Activated T-cell treated with anti-CD3 and anti-CD28 coated beads, Interleukin-2, amount 50 U/mL, for 48 hours (primary cell): ENCODE results near the gene ZNF737.
"Not testable (repeated sequence)": the region's sequence is repeated elsewhere in the genome, so short reads cannot be mapped to it uniquely, and the experiment has no call there.

ENCODE experiments used
- DNase-seq, 2 experiments: peaks; one replicate each; pipeline ENCODE4 v3.0.0-alpha.2; 2020

ZNF737 gene

DNA sequence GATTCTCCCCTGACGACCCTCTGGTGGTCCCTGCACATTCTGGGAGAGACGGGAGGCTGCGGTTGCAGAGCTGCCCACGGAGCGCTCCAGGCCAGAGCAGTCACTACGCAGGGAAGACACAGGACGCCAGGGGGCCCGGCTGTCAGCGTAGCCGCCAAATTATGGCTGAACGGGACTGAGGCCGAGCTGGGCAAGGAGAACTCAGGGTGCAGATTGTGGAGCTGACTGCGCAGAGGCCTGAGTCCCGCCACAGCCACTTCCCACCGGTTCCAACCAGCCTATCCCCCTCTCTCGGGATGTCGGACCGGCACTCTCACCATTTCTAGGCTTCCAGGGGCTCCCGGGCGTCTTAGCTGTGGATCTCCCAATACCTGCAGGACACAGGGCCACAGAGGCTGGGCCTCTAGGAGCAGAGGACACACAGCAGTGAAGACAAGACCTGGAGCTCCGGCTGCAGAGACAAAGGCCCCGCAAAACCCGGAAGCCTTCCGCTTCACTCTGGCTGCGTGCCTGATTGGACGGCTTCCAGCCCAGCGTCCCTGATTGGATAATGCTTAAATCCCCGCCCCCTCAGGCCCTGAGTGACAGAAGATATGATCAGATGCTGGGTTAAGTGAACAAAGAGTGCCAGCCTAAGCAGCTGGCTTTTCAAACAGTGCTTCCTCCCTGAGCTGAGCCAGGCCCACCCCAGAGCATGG lies at the start of gene ZNF737:
Gene ZNF737 (minus strand): TSS at position 461 of the 698 bp plus-strand sequence. CDS start 141 bp downstream, at position 320.
- DNase-seq: peak; percentile 93

- DNase-seq: not testable (repeated sequence)
Observed at GRCh38 chr19:20614971-20615370, 49.4 kb upstream of the ZNF737 start.

GRCh38 chr19:20612711-20613316 lies 47.2 kb upstream of the ZNF737 start:
- no peak for DNase-seq

GRCh38 chr19:20611866-20612265 lies 46.3 kb upstream of the ZNF737 start:
- no peak for DNase-seq

DNA sequence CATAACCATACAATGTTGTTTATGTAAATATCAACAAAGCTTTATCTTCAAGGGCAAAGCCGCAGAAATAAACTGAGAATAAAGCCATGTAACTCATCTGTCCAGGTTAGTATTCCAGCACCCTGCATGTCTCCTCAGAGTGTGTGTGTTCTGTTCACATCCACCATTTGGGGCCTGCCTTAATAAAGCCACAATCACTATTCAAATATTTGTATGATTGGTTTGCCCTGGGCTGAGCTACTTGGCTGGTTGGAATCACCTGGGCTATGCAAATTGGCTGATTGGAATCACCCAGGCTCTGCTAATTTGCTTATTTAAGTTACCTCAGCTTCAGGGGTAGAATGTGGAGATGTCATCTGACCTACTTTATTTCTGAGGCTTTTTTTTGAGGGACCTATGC lies 42.4 kb upstream of the ZNF737 start:
- no peak for DNase-seq

DNA sequence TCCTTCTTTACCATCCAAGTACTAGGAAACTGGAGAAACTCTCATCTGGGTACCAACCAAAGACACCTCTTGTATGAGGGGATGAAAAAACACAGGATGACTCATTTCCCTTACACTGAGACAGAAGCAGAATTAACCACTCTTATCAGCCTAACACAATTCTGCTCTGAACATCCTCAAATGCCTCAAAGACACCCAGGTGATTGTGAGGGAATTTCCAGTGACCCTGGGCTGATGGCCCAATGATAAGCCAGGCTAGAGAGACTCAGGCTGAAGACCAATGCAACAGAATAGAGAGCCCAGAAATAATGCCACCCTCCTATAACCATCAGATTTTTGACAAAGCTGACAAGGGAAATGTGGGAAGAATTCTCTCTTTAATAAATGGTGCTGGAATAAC lies 7.0 kb downstream of the ZNF737 start:
- DNase-seq: no peak

DNA sequence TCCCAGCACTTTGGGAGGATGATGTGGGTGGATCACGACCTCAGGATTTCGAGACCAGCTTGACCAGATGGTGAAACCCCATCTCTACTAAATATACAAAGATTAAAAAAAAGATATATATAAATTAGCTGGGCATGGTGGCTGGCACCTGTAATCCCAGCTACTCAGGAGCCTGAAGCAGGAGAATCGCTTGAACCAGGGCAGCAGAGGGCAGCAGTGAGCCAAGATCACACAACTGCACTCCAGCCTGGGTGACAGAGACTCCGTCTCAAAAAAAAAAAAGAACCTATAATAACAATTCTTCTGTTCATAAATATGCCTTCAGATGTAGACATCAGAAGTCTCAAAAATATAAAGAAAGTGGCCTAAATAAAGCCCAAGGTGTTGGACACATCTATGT lies 7.6 kb downstream of the ZNF737 start:
- peak; percentile 23 to 26 for DNase-seq

GRCh38 chr19:20544667-20545333 lies 20.8 kb downstream of the ZNF737 start:
- not testable (repeated sequence) for DNase-seq

GRCh38 chr19:20530303-20530702 lies 35.3 kb downstream of the ZNF737 start:
- DNase-seq: not testable (repeated sequence)

GRCh38 chr19:20513189-20513904 lies 52.2 kb downstream of the ZNF737 start:
- no peak for DNase-seq

DNA sequence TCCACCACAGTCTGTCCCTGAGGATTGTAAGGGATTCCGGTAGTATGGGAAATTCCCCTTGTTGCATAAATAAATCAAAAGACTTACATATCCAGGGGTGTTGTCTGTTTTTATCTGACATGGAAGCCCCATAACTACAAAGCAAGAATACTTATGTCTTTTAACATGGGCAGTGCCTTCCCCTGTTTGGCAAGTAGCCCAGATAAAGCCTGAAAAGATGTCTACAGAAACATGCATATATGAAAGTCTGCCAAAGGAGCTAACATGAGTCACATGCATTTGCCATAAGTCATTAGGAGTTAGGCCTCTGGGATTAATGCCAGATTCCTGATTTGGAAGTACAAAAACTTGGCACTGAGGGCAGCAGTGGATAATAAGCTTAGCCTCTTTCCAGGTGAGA lies 62.1 kb downstream of the ZNF737 start:
- no peak for DNase-seq
